Activated T-helper 1 cell treated with anti-CD3 and anti-CD28 coated beads, Interleukin-12 subunit alpha, Interleukin-12 subunit beta, Interleukin-2, Interleukin-4 antibody, amounts not matched to agents 30 ng/mL and 10 ng/mL and 1 ng/mL, durations not matched to agents 14 hours and 24 hours and 36 hours (primary cell): ENCODE results near the gene ZNF441. TPM values are rescaled to one million over a fixed set of nuclear protein-coding genes. Genes with fewer than 3 reads are reported as not detected.

Source experiments
- DNase-seq: peaks from one replicate; pipeline ENCODE4 v3.0.0; 2021; ENCODE audit warnings: low spot score
- H3K27ac Mint-ChIP-seq: one replicate; pipeline ENCODE4 v1.8.0; 2021; ENCODE audit warnings: mild to moderate bottlenecking, mixed read lengths
- H3K27me3 Mint-ChIP-seq: one replicate; pipeline ENCODE4 v1.8.0; 2022; ENCODE audit warnings: mild to moderate bottlenecking, moderate library complexity, mixed read lengths; ENCODE audit not compliant: insufficient read depth
- H3K36me3 Mint-ChIP-seq: one replicate; pipeline ENCODE4 v1.8.0; 2021; ENCODE audit warnings: low read depth, mixed read lengths
- H3K4me1 Mint-ChIP-seq: one replicate; pipeline ENCODE4 v1.8.0; 2021; ENCODE audit warnings: low read depth, mixed read lengths
- H3K4me3 Mint-ChIP-seq: one replicate; pipeline ENCODE4 v1.8.0; 2021; ENCODE audit warnings: mild to moderate bottlenecking, moderate library complexity, mixed read lengths
- H3K9me3 Mint-ChIP-seq: one replicate; pipeline ENCODE4 v1.8.0; 2021; ENCODE audit warnings: mixed read lengths
- intact Hi-C: fragments of 100-400 bp; cut with micrococcal nuclease; formaldehyde crosslinking; loops from one replicate; pipeline ENCODE4 v1.15.1; 2024
- total RNA-seq: library from RNA; stranded (reverse); gene quantifications from 2 replicates; pipeline ENCODE4 v1.2.3, GENCODE V29; 2022

ZNF441 gene
- total RNA-seq = 2.8 and 4.4 TPM in 2 replicates

DNA sequence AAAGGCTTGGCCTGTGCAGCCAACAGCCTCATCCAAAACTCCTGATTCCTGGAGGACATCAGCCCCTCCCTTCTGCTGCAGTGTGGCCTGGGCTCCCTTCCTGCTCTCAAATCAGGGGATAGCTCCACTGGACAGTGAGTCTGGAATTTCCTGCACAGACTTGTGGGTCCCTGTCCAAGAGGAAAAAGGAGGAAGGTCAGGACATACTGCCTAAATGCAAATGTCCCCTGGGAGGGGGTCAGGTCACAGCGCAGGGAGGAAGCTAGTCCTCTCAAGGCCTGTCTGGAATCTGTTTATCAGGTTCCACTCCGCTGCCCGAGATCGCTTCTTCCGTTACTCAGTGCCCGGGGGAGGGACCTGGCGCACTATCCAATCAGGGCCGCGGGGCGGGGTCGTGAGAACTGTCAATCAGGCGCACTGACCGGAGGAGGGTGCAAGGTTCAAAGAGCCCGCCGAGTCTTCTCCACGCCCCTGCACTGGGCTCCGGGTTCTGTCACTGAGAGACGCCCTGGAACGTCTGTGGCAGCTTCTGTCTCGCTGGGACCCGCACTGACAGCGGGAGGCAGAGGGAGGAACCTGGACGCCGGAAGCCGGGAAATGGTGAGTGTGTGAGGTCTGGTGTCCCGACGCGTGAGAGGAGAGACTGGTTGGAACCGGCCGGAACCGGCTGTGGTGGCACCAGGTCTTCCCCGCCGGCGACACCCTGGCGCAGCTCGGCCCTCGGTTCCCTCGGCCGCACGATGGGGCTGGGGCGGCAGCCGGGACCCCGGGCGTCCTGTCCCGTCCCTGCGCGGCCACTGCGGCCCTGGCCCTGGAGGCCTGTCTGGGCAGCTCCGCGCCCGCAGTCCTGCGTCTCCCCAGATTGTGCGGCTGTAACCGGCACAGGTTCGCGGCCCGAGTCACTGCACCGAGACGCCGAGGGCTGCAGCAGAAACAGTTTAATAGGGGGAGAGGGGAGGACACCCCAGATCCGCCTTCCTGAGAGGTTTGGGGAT lies at the start of gene ZNF441:
ZNF441 (plus strand) TSS at position 404 of the 995 bp plus-strand sequence; CDS start at position 598, 194 bp downstream.
- Mint-ChIP-seq H3K36me3 (peaks cover 16% of the 10 kb centered on the region), H3K4me3 (peak within 1 kb of the TSS; percentile 95), H3K4me1 (peaks cover 11% of the 10 kb centered on the region), H3K27me3 (no peaks in the 10 kb centered on the region), H3K9me3 (peaks cover 53% of the 10 kb centered on the region), H3K27ac (peak within 1 kb of the TSS; percentile 95)
- intact Hi-C loops = loop anchor here (1.0 to 2.0 kb wide), 4 partner anchors 28 to 170 kb away; partner anchors contain the start of genes ZNF440 and ZNF627
- peak; percentile 87 for DNase-seq

- H3K36me3 Mint-ChIP-seq = peaks cover 49% of the 10 kb centered on the region
- DNase-seq = no peak
- intact Hi-C loops = no loop called here
- no peaks in the 10 kb centered on the region for H3K4me1 Mint-ChIP-seq
- no peak overlapping the region for H3K4me3 Mint-ChIP-seq
- H3K27me3 Mint-ChIP-seq = no peaks in the 10 kb centered on the region
- peaks cover 75% of the 10 kb centered on the region for H3K9me3 Mint-ChIP-seq
- no peak overlapping the region for H3K27ac Mint-ChIP-seq
Observed at GRCh38 chr19:11721681-11722080, 45.1 kb upstream of the ZNF441 start.

DNA sequence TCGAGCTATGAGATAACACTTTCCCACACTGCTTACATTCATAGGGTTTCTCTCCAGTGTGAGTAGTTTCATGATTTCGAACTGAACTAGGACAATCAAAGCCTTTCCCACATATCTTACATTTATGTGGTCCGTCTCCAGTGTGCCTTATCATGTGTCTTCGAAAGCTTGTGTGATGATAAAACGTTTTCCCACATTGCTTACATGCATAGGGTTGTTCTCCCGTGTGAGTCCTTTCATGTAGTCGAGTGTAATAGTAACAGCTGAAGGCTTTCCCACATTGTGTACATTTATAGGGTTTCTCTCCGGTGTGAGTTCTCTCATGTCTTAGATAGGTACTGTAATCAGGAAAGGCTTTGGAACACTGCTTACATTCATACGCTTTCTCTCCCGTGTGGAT lies 44.4 kb upstream of the ZNF441 start:
- Mint-ChIP-seq H3K36me3 (peaks cover 50% of the 10 kb centered on the region), H3K27me3 (no peaks in the 10 kb centered on the region), H3K27ac (no peak overlapping the region), H3K4me3 (no peak overlapping the region), H3K4me1 (no peaks in the 10 kb centered on the region), H3K9me3 (peaks cover 75% of the 10 kb centered on the region)
- DNase-seq = no peak
- intact Hi-C loops = no loop called here

- Mint-ChIP-seq H3K4me1 (no peaks in the 10 kb centered on the region), H3K4me3 (no peak overlapping the region), H3K27me3 (no peaks in the 10 kb centered on the region), H3K9me3 (peaks cover 40% of the 10 kb centered on the region), H3K27ac (no peak overlapping the region), H3K36me3 (peaks cover 22% of the 10 kb centered on the region)
- DNase-seq = no peak
- intact Hi-C loops = no loop called here
Observed at GRCh38 chr19:11729586-11729985, 37.2 kb upstream of the ZNF441 start.

GRCh38 chr19:11735375-11735774 lies 31.4 kb upstream of the ZNF441 start:
- peaks cover 19% of the 10 kb centered on the region for H3K4me1 Mint-ChIP-seq
- intact Hi-C loops = loop anchor here (5.0 kb wide), 1 partner anchor 707 kb away; the partner anchor contains the start of gene ZNF443
- H3K36me3 Mint-ChIP-seq = peaks cover 7% of the 10 kb centered on the region
- H3K27me3 Mint-ChIP-seq = peaks cover 2% of the 10 kb centered on the region
- H3K4me3 Mint-ChIP-seq = no peak overlapping the region
- DNase-seq = no peak
- no peak overlapping the region for H3K27ac Mint-ChIP-seq
- peaks cover 4% of the 10 kb centered on the region for H3K9me3 Mint-ChIP-seq

- H3K27me3 Mint-ChIP-seq = peaks cover 3% of the 10 kb centered on the region
- DNase-seq = no peak
- peaks cover 4% of the 10 kb centered on the region for H3K36me3 Mint-ChIP-seq
- H3K27ac Mint-ChIP-seq = no peak overlapping the region
- H3K9me3 Mint-ChIP-seq = no peaks in the 10 kb centered on the region
- peak overlapping the region; percentile 73 for H3K4me3 Mint-ChIP-seq
- H3K4me1 Mint-ChIP-seq = peaks cover 19% of the 10 kb centered on the region
- intact Hi-C loops = loop anchor here (5.0 kb wide), 1 partner anchor 706 kb away; the partner anchor contains the start of gene ZNF443
Observed at GRCh38 chr19:11736696-11737095, 30.1 kb upstream of the ZNF441 start.

DNA sequence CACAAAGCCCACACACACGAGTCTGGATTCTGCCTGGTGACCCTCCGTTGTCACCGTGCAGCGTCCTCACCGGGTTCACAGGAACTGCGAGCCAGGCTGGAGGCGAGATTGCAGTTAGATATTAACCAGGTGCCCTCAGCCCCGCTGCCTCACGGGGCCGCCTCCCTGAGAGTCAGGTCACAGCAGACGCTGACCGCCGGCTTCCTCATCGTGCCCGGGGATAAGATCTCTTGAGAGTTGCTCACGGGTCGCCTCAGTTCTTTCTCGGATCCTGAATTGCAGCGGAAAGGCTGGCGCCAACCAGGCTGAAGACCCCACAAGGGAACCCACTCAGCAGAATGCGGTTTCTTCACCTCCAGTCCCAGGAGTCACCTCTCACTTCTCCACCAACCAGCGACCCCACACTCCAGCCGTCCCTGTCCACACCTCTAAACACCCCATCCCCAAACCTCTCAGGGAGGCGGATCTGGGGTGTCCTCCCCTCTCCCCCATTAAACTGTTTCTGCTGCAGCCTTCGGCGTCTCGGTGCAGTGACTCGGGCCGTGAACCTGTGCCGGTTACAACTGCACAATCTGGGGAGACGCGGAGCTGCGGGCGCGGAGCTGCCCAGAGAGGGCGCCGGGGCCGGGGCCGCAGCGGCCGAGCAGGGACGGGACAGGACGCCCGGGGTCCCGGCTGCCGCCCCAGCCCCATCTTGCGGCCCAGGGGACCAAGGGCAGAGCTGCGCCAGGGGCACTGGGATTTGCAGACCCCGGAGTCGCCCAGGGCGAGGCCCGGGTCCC lies 28.6 kb upstream of the ZNF441 start:
- peak overlapping the region; percentile 98 for H3K4me3 Mint-ChIP-seq
- no peak overlapping the region for H3K27ac Mint-ChIP-seq
- peak; percentile 9 for DNase-seq
- peaks cover 19% of the 10 kb centered on the region for H3K4me1 Mint-ChIP-seq
- peaks cover 3% of the 10 kb centered on the region for H3K27me3 Mint-ChIP-seq
- intact Hi-C loops = loop anchor here (1.0 to 5.0 kb wide), 3 partner anchors 76 to 704 kb away; partner anchors contain the start of genes ZNF440 and ZNF443
- H3K36me3 Mint-ChIP-seq = peaks cover 4% of the 10 kb centered on the region
- H3K9me3 Mint-ChIP-seq = peaks cover 6% of the 10 kb centered on the region

GRCh38 chr19:11738746-11739620 lies 27.8 kb upstream of the ZNF441 start, which contains the start of gene ZNF823:
Gene ZNF823 (minus strand): TSS chr19:11738946. CDS start chr19:11738819, 127 bp downstream.
- H3K9me3 Mint-ChIP-seq = peaks cover 11% of the 10 kb centered on the region
- peak within 1 kb of the TSS; percentile 98 for H3K4me3 Mint-ChIP-seq
- peak within 1 kb of the TSS; percentile 92 for H3K27ac Mint-ChIP-seq
- peaks cover 5% of the 10 kb centered on the region for H3K36me3 Mint-ChIP-seq
- peak; percentile 91 for DNase-seq
- intact Hi-C loops = loop anchor here (1.0 to 5.0 kb wide), 5 partner anchors 28 to 703 kb away; partner anchors contain the start of genes ZNF440 and ZNF443
- peaks cover 3% of the 10 kb centered on the region for H3K27me3 Mint-ChIP-seq
- H3K4me1 Mint-ChIP-seq = peaks cover 19% of the 10 kb centered on the region

DNA sequence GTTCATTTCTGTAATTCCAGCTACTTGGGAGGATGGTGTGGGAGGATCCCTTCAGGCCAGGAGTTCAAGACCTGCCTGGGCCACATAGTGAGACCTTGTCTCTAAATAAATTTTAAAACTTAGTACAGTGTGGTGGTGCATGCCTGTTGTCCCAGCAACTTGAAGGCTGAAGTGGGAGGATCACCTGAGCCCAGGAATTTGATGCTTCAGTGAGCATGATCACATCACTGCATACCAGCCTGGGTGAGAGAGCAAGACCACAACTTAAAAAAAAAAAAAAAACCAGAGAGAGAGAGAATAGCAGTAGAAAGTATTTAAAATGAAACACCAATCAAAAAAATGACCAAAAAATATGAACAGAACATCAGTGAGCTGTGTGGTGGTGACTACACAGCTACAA lies 20.9 kb upstream of the ZNF441 start:
- Mint-ChIP-seq H3K9me3 (peaks cover 54% of the 10 kb centered on the region), H3K27me3 (no peaks in the 10 kb centered on the region), H3K27ac (no peak overlapping the region), H3K4me1 (no peaks in the 10 kb centered on the region), H3K36me3 (peaks cover 2% of the 10 kb centered on the region), H3K4me3 (no peak overlapping the region)
- intact Hi-C loops = no loop called here
- no peak for DNase-seq

GRCh38 chr19:11747277-11747676 lies 19.5 kb upstream of the ZNF441 start:
- H3K4me1 Mint-ChIP-seq = no peaks in the 10 kb centered on the region
- peaks cover 3% of the 10 kb centered on the region for H3K27me3 Mint-ChIP-seq
- peaks cover 2% of the 10 kb centered on the region for H3K36me3 Mint-ChIP-seq
- no peak for DNase-seq
- intact Hi-C loops = no loop called here
- no peak overlapping the region for H3K4me3 Mint-ChIP-seq
- H3K9me3 Mint-ChIP-seq = peaks cover 68% of the 10 kb centered on the region
- no peak overlapping the region for H3K27ac Mint-ChIP-seq

DNA sequence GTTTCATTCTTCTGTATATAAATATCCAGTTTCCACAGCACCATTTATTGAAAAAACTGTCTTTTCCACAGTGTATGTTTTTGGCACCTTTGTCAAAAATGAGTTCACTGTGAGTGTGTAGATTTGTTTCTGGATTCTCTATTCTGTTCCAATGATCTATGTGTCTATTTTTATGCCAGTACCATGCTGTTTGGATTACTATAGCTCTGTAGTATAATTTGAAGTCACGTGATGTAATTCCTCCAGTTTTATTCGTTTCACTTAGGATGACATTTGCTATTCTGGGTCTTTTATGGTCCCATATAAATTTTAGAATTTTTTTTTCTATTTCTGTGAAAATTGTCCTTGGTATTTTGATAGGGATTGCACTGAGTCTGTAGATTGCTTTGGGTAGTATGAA lies 17.0 kb upstream of the ZNF441 start:
- H3K36me3 Mint-ChIP-seq = peaks cover 1% of the 10 kb centered on the region
- no peak for DNase-seq
- H3K4me1 Mint-ChIP-seq = no peaks in the 10 kb centered on the region
- peaks cover 3% of the 10 kb centered on the region for H3K27me3 Mint-ChIP-seq
- H3K27ac Mint-ChIP-seq = no peak overlapping the region
- no peak overlapping the region for H3K4me3 Mint-ChIP-seq
- peaks cover 66% of the 10 kb centered on the region for H3K9me3 Mint-ChIP-seq
- intact Hi-C loops = no loop called here

- intact Hi-C loops = no loop called here
- Mint-ChIP-seq H3K4me1 (no peaks in the 10 kb centered on the region), H3K36me3 (peaks cover 8% of the 10 kb centered on the region), H3K27ac (no peak overlapping the region), H3K9me3 (peaks cover 75% of the 10 kb centered on the region), H3K4me3 (no peak overlapping the region), H3K27me3 (peaks cover 3% of the 10 kb centered on the region)
- DNase-seq = no peak
Observed at GRCh38 chr19:11752244-11752736, 14.5 kb upstream of the ZNF441 start.
